B cell (primary cell): Measurements from ENCODE around the gene MAD1L1. TPM values are rescaled to one million over a fixed set of nuclear protein-coding genes. Genes with fewer than 3 reads are reported as not detected.

Experiments used
- ATAC-seq: fragments of 200-7000 bp; cut with Tn5 transposase; one replicate; pipeline ENCODE4 v1.10.0; 2021; ENCODE audit warnings: low read depth, mild to moderate bottlenecking, moderate number of reproducible peaks, moderate library complexity
- CTCF ChIA-PET: fragments of 350-600 bp; sonication (Branson Sonifier 250); formaldehyde crosslinking; loops from one replicate; lab custom pipeline; 2021; ENCODE audit warnings: antibody characterized with exemption, inconsistent platforms; lab: Charles Lee
- POLR2A ChIA-PET: fragments of 350-600 bp; sonication (Branson Sonifier 250); formaldehyde crosslinking; loops from one replicate; lab custom pipeline; 2021; ENCODE audit warnings: antibody characterized with exemption; lab: Charles Lee
- DNase-seq: peaks from one replicate; pipeline ENCODE4 v3.0.0; 2013
- H2AFZ ChIP-seq: 2 replicates; pipeline ENCODE4 v1.6.1; 2012; ENCODE audit warnings: mild to moderate bottlenecking, low read depth, low read length; ENCODE audit not compliant: insufficient read depth, poor library complexity, severe bottlenecking
- H3K27ac ChIP-seq, 2 donors: 1 replicate in 1 of 2; 2 replicates in 1 of 2; pipeline ENCODE4 v1.5.1; 2012 to 2013; ENCODE audit warnings: low read length in 2 of 2, mild to moderate bottlenecking in 2 of 2, moderate library complexity in 1 of 2
- H3K27me3 ChIP-seq, 4 experiments: fragments of 200-600 bp in 1 of 4; sonication (generic) in 1 of 4; replicated peaks in 1 of 4; 1 replicate in 2 of 4; 2 replicates in 2 of 4; pipeline versions ENCODE4 v1.6.1 to v1.7.0; 2013 to 2016; ENCODE audit warnings: low read length in 3 of 4, mild to moderate bottlenecking in 2 of 4, mixed read lengths in 1 of 4, moderate library complexity in 1 of 4; ENCODE audit not compliant: insufficient read depth in 4 of 4, control insufficient read depth in 3 of 4; ENCODE audit errors: control extremely low read depth in 1 of 4
- H3K36me3 ChIP-seq, 2 experiments: replicated peaks in 1 of 2; 1 replicate in 1 of 2; 2 replicates in 1 of 2; pipeline versions ENCODE4 v1.6.1 to v1.7.1; 2013; ENCODE audit warnings: low read length in 1 of 2; ENCODE audit not compliant: insufficient read depth in 2 of 2, control insufficient read depth in 1 of 2; ENCODE audit errors: control extremely low read depth in 1 of 2, extremely low read depth in 1 of 2
- H3K4me1 ChIP-seq, 2 donors: fragments of 200-600 bp in 1 of 2; sonication (generic) in 1 of 2; 1 replicate in 1 of 2; 2 replicates in 1 of 2; pipeline versions ENCODE4 v1.5.1 to v1.6.1; 2013 to 2017; ENCODE audit warnings: low read length in 2 of 2; ENCODE audit not compliant: control insufficient read depth in 2 of 2, insufficient read depth in 2 of 2
- H3K4me2 ChIP-seq: replicated peaks from 2 replicates; pipeline ENCODE3; 2012; ENCODE audit warnings: mild to moderate bottlenecking, low read depth, low read length; ENCODE audit not compliant: poor library complexity, severe bottlenecking
- H3K4me3 ChIP-seq, 5 experiments: fragments of 200-600 bp in 1 of 5; sonication (generic) in 1 of 5; 1 replicate in 3 of 5; 2 replicates in 2 of 5; pipeline versions ENCODE4 v1.5.1 to v1.7.0; 2011 to 2016; ENCODE audit warnings: low read length in 4 of 5, mild to moderate bottlenecking in 4 of 5, low read depth in 2 of 5, control low read depth in 1 of 5, moderate library complexity in 1 of 5; ENCODE audit not compliant: insufficient read depth in 1 of 5; ENCODE audit errors: control extremely low read depth in 1 of 5, extremely low read depth in 1 of 5
- H3K79me2 ChIP-seq: fragments of 200-600 bp; sonication (generic); one replicate; pipeline ENCODE4 v1.6.0; 2016; ENCODE audit warnings: low read length; ENCODE audit not compliant: control insufficient read depth, insufficient read depth
- H3K9ac ChIP-seq: fragments of 200-600 bp; sonication (generic); 2 replicates; pipeline ENCODE4 v1.6.1; 2017; ENCODE audit warnings: mild to moderate bottlenecking, low read length, moderate library complexity
- H3K9me3 ChIP-seq, 3 donors: one replicate each; pipeline versions ENCODE4 v1.6.1 to v1.7.1; 2013; ENCODE audit warnings: low read length in 2 of 3; ENCODE audit not compliant: control insufficient read depth in 2 of 3, insufficient read depth in 1 of 3; ENCODE audit errors: control extremely low read depth in 1 of 3
- H4K20me1 ChIP-seq: 2 replicates; pipeline ENCODE4 v1.6.0; 2012; ENCODE audit warnings: mild to moderate bottlenecking, low read length; ENCODE audit not compliant: insufficient read depth, control insufficient read depth, poor library complexity, severe bottlenecking
- H3K27ac Mint-ChIP-seq: one replicate; pipeline ENCODE4 v1.8.0; 2021; ENCODE audit warnings: mixed read lengths
- H3K27me3 Mint-ChIP-seq: one replicate; pipeline ENCODE4 v1.8.0; 2021; ENCODE audit warnings: mixed read lengths
- H3K4me1 Mint-ChIP-seq: one replicate; pipeline ENCODE4 v1.8.0; 2021; ENCODE audit warnings: mixed read lengths
- H3K4me3 Mint-ChIP-seq: one replicate; pipeline ENCODE4 v1.8.0; 2021; ENCODE audit warnings: mixed read lengths
- H3K9me3 Mint-ChIP-seq: one replicate; pipeline ENCODE4 v1.8.0; 2022; ENCODE audit warnings: mixed read lengths; ENCODE audit not compliant: insufficient read depth
- EZH2 ChIP-seq: IDR thresholded peaks from 2 replicates; pipeline ENCODE4 v1.6.1; 2012; ENCODE audit warnings: borderline replicate concordance, low read depth, mild to moderate bottlenecking, moderate library complexity, low read length; ENCODE audit not compliant: insufficient read depth, poor library complexity, severe bottlenecking
- WGBS: methylation state at CpG from one replicate; pipeline ENCODE4 v1.1.5; 2013; ENCODE audit warnings: missing lambda C conversion rate; ENCODE audit not compliant: insufficient coverage; 5-methylcytosine and 5-hydroxymethylcytosine counted together
- intact Hi-C: fragments of 100-400 bp; cut with micrococcal nuclease; formaldehyde crosslinking; loops from one replicate; pipeline ENCODE4 v1.10.0; 2022
- polyA plus RNA-seq: library from polyadenylated mRNA; depleted of rRNA; stranded (reverse); fragments of >200 nt; gene quantifications from 2 replicates; pipeline ENCODE4 v1.2.3, GENCODE V29; 2012
- total RNA-seq, 2 donors: library from RNA; stranded (reverse); fragments of 120-200 nt in 1 of 2; gene quantifications; 1 replicate in 1 of 2; 2 replicates in 1 of 2; pipeline versions ENCODE4 v1.2.3 to v1.2.4, GENCODE V29; 2013 to 2022
- TF ChIP-seq, protein P1 (sequence below): fragments of 200-600 bp; IDR thresholded peaks from one replicate; pipeline ENCODE4 v1.8.0; 2022; ENCODE audit warnings: antibody characterized with exemption, mild to moderate bottlenecking

MAD1L1 gene
- total and polyA plus RNA-seq, 2 donors (not counting 1 experiment from before 2014, with no cell fraction given), result 86.7 to 110 TPM

DNA sequence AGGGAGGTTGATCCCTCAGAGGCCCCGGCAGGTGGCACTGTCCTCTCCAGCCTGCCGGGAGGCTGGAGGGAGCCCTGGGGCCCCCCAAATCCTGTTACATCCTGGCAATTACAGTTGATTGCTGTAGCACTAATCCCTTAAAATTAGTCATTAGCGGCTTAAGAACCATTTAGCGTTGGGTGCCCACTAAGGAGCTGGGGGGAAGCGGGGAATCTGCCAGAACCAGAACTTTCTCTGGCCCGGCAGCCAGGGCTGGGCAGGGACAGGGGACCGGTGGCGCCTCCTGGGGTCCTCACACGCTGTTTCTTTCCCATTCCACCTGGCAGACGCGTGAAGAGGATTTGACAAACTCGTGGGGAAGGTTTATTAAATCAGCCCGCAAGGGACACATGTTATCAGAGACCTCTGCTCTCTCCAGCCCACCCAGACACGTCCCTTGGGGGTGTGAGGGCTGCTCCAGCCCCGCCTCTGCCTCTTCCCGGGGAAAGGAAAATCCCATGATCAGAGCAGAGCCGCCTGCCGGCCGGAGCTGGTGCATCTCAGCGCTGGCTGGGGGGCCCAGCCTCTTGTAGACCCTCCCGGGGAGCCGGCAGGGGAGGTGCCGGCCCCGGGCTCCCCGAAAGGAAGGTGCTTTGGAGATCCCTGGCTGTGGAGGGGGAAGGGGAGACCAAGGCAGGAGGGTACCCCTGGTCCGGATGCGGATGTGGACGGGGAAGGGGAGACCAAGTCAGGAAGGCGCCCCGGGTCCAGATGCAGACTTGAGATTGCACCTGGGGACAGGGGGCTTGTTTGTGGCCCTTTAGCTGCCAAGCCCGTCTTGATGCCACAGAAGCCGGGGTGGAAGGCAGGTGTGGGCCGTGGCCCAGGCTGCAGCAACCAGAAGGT lies 420.0 kb downstream of the MAD1L1 start:
- Histone ChIP-seq H3K36me3 (peaks cover 0 to 3% of the 10 kb centered on the region in 2 experiments), H3K79me2 (no peaks in the 10 kb centered on the region), H2AFZ (no peak overlapping the region), H3K9me3 (peaks cover 0 to 2% (median 0%) of the 10 kb centered on the region in 3 donors), H4K20me1 (peaks cover 9% of the 10 kb centered on the region), H3K9ac (no peak overlapping the region), H3K27me3 (no peaks in the 10 kb centered on the region), H3K27ac (no peak overlapping the region), H3K4me3 (no peak overlapping the region), H3K4me2 (no peak overlapping the region), H3K4me1 (peaks cover 0 to 4% of the 10 kb centered on the region in 2 donors)
- no peak overlapping the region for H3K4me3 Mint-ChIP-seq
- peak overlapping the region; percentile 32 for H3K27ac Mint-ChIP-seq
- WGBS, result 84% methylated on average over 27 of the region's 33 CpGs
- H3K27me3 Mint-ChIP-seq, result no peaks in the 10 kb centered on the region
- no peaks in the 10 kb centered on the region for H3K9me3 Mint-ChIP-seq
- H3K4me1 Mint-ChIP-seq, result peaks cover 5% of the 10 kb centered on the region
- ChIA-PET POLR2A (no interaction called here), CTCF (no interaction called here)
- intact Hi-C loops, result no loop called here
- DNase-seq (peak; percentile 36), ATAC-seq (no peak)
- no peak for TF ChIP-seq EZH2
- TF ChIP-seq, protein P1, sequence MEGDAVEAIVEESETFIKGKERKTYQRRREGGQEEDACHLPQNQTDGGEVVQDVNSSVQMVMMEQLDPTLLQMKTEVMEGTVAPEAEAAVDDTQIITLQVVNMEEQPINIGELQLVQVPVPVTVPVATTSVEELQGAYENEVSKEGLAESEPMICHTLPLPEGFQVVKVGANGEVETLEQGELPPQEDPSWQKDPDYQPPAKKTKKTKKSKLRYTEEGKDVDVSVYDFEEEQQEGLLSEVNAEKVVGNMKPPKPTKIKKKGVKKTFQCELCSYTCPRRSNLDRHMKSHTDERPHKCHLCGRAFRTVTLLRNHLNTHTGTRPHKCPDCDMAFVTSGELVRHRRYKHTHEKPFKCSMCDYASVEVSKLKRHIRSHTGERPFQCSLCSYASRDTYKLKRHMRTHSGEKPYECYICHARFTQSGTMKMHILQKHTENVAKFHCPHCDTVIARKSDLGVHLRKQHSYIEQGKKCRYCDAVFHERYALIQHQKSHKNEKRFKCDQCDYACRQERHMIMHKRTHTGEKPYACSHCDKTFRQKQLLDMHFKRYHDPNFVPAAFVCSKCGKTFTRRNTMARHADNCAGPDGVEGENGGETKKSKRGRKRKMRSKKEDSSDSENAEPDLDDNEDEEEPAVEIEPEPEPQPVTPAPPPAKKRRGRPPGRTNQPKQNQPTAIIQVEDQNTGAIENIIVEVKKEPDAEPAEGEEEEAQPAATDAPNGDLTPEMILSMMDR, result no peak

DNA sequence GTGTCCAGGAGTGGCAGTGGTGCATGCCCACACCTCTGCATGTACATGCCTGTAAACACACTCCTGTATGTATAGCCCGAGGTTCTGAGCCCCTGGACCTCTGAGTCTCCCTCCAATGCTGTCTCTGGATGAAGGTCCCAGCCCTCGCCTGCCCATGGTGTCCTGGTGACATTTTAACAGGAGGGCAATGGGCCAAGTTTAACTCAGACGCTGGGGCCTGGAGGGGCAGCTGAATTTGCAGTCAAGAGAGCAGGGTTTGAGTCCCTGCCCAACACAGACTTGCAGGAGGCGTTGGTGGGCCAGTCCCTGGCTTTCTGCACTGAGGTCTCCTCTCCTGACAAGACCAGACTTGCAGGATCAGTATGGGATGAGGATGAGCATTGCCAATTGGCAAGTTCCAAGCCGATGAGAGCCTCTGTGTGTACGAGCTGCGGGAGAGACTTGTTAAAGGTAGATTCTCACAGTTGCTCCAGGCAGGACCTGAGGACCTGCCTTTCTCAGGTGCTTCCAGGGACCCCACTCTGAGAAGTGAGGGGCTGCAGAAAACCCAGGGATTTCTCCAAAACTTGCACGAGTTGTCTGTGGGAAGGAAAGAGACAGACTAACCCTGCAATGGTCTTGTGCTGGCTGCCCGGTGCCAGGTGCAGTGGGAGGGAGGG lies 420.8 kb downstream of the MAD1L1 start:
- Mint-ChIP-seq H3K9me3 (no peaks in the 10 kb centered on the region), H3K4me1 (peaks cover 3% of the 10 kb centered on the region), H3K27me3 (no peaks in the 10 kb centered on the region), H3K27ac (no peak overlapping the region), H3K4me3 (no peak overlapping the region)
- TF ChIP-seq, protein P1, result no peak
- TF ChIP-seq EZH2, result no peak
- H3K27ac ChIP-seq, result no peak overlapping the region
- ChIA-PET CTCF (no interaction called here), POLR2A (no interaction called here)
- peaks cover 2% of the 10 kb centered on the region for H4K20me1 ChIP-seq
- H3K36me3 ChIP-seq, result peaks cover 0 to 3% of the 10 kb centered on the region in 2 experiments
- no peak overlapping the region for H3K4me2 ChIP-seq
- no peaks in the 10 kb centered on the region for H3K79me2 ChIP-seq
- no peak for ATAC-seq
- no peak overlapping the region for H2AFZ ChIP-seq
- H3K4me3 ChIP-seq, result no peak overlapping the region
- no peaks in the 10 kb centered on the region for H3K27me3 ChIP-seq
- WGBS, result 82% methylated on average over 9 of the region's 9 CpGs
- no peak overlapping the region for H3K9ac ChIP-seq
- DNase-seq, result no peak
- no peaks in the 10 kb centered on the region for H3K9me3 ChIP-seq
- intact Hi-C loops, result no loop called here
- no peaks in the 10 kb centered on the region for H3K4me1 ChIP-seq
